A549 (cell line): ENCODE results near the gene PLEKHA8. TPM values are rescaled to one million over a fixed set of nuclear protein-coding genes. Genes with fewer than 3 reads are reported as not detected.

Experiments used
- ATAC-seq, 2 experiments: fragments of 200-7000 bp in 1 of 2; fragments of >200 bp in 1 of 2; cut with Nextera tagmentation in 1 of 2; cut with Tn5 transposase in 1 of 2; 3 replicates each; pipeline versions ENCODE4 v1.8.0 to v1.9.1; 2018 to 2020; ENCODE audit warnings: mild to moderate bottlenecking in 1 of 2, moderate library complexity in 1 of 2
- CTCF ChIA-PET: fragments of 300-600 bp; sonication (Branson Sonifier 250); formaldehyde crosslinking; extraction: SDS; loops from one replicate; lab custom pipeline; 2021; ENCODE audit warnings: antibody characterized with exemption, inconsistent platforms; lab: Yijun Ruan, JAX
- POLR2A ChIA-PET: fragments of 350-600 bp; formaldehyde crosslinking; extraction: SDS; loops from one replicate; lab custom pipeline; 2021; ENCODE audit warnings: antibody characterized with exemption, inconsistent platforms; lab: Yijun Ruan, JAX
- DNase-seq, 2 experiments: peaks; one replicate each; pipeline versions ENCODE4 v3.0.0 to v3.0.0-alpha.2; 2011 to 2016; ENCODE audit warnings: low read depth in 1 of 2, low spot score in 1 of 2
- FAIRE-seq: peaks from 2 replicates; lab custom pipeline; 2011; peaks lifted over from hg19 to GRCh38; lab: Jason Lieb, UNC
- H3K27ac ChIP-seq, 2 experiments: fragments of >200 bp; sonication (Bioruptor Twin); formaldehyde crosslinking; 3 replicates each; pipeline ENCODE4 v1.5.1; 2016 to 2017
- H3K4me1 ChIP-seq: fragments of >200 bp; sonication (Bioruptor Twin); formaldehyde crosslinking; 3 replicates; pipeline ENCODE4 v1.6.1; 2016
- H3K4me2 ChIP-seq: fragments of >200 bp; sonication (Bioruptor Twin); formaldehyde crosslinking; 3 replicates; pipeline ENCODE4 v1.6.1; 2016
- H3K4me3 ChIP-seq: fragments of >200 bp; sonication (Bioruptor Twin); formaldehyde crosslinking; 3 replicates; pipeline ENCODE4 v1.5.1; 2016
- H3K9me3 ChIP-seq: fragments of >200 bp; sonication (Bioruptor Twin); formaldehyde crosslinking; 3 replicates; pipeline ENCODE4 v1.6.1; 2016
- CBX8 ChIP-seq: fragments of 200-600 bp; sonication (generic); IDR thresholded peaks from 2 replicates; pipeline ENCODE4 v1.6.1; 2016
- CEBPB ChIP-seq, 2 experiments: fragments of >200 bp in 1 of 2; sonication (Bioruptor Twin) in 1 of 2; formaldehyde crosslinking in 1 of 2; IDR thresholded peaks; 2 replicates each; pipeline ENCODE4 v1.6.1; 2012 to 2016
- CHD4 ChIP-seq: fragments of 200-600 bp; sonication (generic); IDR thresholded peaks from 2 replicates; pipeline ENCODE4 v1.6.1; 2016; ENCODE audit warnings: antibody characterized with exemption, mild to moderate bottlenecking, borderline replicate concordance
- EHF ChIP-seq: fragments of 250-450 bp; sonication (Bioruptor Pico); IDR thresholded peaks from 2 replicates; pipeline ENCODE4 v1.5.0; 2020; ENCODE audit warnings: mild to moderate bottlenecking
- FOSB ChIP-seq: fragments of 250-450 bp; sonication (Bioruptor Pico); IDR thresholded peaks from 2 replicates; pipeline ENCODE4 v1.5.0; 2020; ENCODE audit warnings: mild to moderate bottlenecking, moderate library complexity
- FOSL2 ChIP-seq, 2 experiments: fragments of 450-650 bp in 1 of 2; fragments of >200 bp in 1 of 2; sonication (Bioruptor Twin) in 1 of 2; formaldehyde crosslinking; IDR thresholded peaks; 2 replicates each; pipeline versions ENCODE4 v1.5.0 to v1.6.1; 2016 to 2020; ENCODE audit warnings: mild to moderate bottlenecking in 1 of 2, moderate library complexity in 1 of 2
- HEYL ChIP-seq: fragments of 250-450 bp; sonication (Bioruptor Pico); IDR thresholded peaks from 2 replicates; pipeline ENCODE4 v1.8.0; 2021; ENCODE audit warnings: mild to moderate bottlenecking, moderate library complexity
- JUN ChIP-seq, 2 experiments: fragments of >200 bp; sonication (Bioruptor Twin); formaldehyde crosslinking; IDR thresholded peaks; 2 replicates in 1 of 2; 3 replicates in 1 of 2; pipeline ENCODE4 v1.6.1; 2016 to 2017
- MAZ ChIP-seq: fragments of 150-350 bp; IDR thresholded peaks from 2 replicates; pipeline ENCODE4 v1.6.1; 2014; ENCODE audit warnings: antibody characterized with exemption, low read depth, low read length, borderline replicate concordance
- PHF8 ChIP-seq: fragments of 200-600 bp; sonication (generic); IDR thresholded peaks from 2 replicates; pipeline ENCODE4 v1.6.1; 2016; ENCODE audit warnings: low read depth, mild to moderate bottlenecking, antibody characterized with exemption, moderate library complexity, borderline replicate concordance
- POLR2A ChIP-seq: IDR thresholded peaks from 2 replicates; pipeline ENCODE4 v1.6.1; 2012; ENCODE audit warnings: mild to moderate bottlenecking, low read length
- RAD21 ChIP-seq, 2 experiments: fragments of >200 bp in 1 of 2; sonication (Bioruptor Twin) in 1 of 2; formaldehyde crosslinking in 1 of 2; IDR thresholded peaks in 1 of 2; conservative IDR thresholded peaks in 1 of 2; 2 replicates in 1 of 2; 3 replicates in 1 of 2; pipeline ENCODE4 v1.6.1; 2012 to 2018; ENCODE audit warnings: inconsistent platforms in 1 of 2
- RARB ChIP-seq: fragments of 250-450 bp; sonication (Bioruptor Pico); IDR thresholded peaks from 2 replicates; pipeline ENCODE4 v1.8.0; 2021; ENCODE audit warnings: mild to moderate bottlenecking, moderate library complexity
- SREBF2 ChIP-seq: fragments of 450-650 bp; IDR thresholded peaks from 2 replicates; pipeline ENCODE4 v1.6.1; 2014; ENCODE audit warnings: mild to moderate bottlenecking, moderate library complexity
- WGBS: methylation state at CpG from one replicate; pipeline ENCODE4 v1.1.6; 2017; ENCODE audit errors: missing lambda C conversion rate; 5-methylcytosine and 5-hydroxymethylcytosine counted together
- polyA plus RNA-seq, 4 experiments: library from polyadenylated mRNA; depleted of rRNA in 3 of 4; stranded (reverse); fragments of >200 nt; fragmentation: RNase III in 1 of 4; extraction: RNeasy Plus Mini Kit Qiagen cat#74134 plus additional on column Dnase treatment in 1 of 4; gene quantifications; 2 replicates in 3 of 4; 3 replicates in 1 of 4; pipeline ENCODE4 v1.2.3, GENCODE V29; 2011 to 2017
- TF ChIP-seq, protein P1 (sequence below): fragments of >200 bp; sonication (Bioruptor Twin); formaldehyde crosslinking; IDR thresholded peaks from 3 replicates; pipeline ENCODE4 v1.6.1; 2016
- TF ChIP-seq, protein P2 (sequence below): fragments of 250-450 bp; sonication (Bioruptor Pico); IDR thresholded peaks from 2 replicates; pipeline ENCODE4 v1.5.0; 2021; ENCODE audit warnings: mild to moderate bottlenecking, moderate library complexity, borderline replicate concordance
- TF ChIP-seq, protein P3 (sequence below): IDR thresholded peaks from 2 replicates; pipeline ENCODE4 v1.6.1; 2012
- TF ChIP-seq, protein P4 (sequence below): fragments of 200-600 bp; sonication (generic); IDR thresholded peaks from 2 replicates; pipeline ENCODE4 v1.6.1; 2016; ENCODE audit warnings: antibody characterized with exemption, mild to moderate bottlenecking, moderate library complexity

Gene PLEKHA8
- polyA plus RNA-seq, 2 of the 4 experiments (the other 2 are of a cell fraction), result 5.9 to 10.9 TPM

DNA sequence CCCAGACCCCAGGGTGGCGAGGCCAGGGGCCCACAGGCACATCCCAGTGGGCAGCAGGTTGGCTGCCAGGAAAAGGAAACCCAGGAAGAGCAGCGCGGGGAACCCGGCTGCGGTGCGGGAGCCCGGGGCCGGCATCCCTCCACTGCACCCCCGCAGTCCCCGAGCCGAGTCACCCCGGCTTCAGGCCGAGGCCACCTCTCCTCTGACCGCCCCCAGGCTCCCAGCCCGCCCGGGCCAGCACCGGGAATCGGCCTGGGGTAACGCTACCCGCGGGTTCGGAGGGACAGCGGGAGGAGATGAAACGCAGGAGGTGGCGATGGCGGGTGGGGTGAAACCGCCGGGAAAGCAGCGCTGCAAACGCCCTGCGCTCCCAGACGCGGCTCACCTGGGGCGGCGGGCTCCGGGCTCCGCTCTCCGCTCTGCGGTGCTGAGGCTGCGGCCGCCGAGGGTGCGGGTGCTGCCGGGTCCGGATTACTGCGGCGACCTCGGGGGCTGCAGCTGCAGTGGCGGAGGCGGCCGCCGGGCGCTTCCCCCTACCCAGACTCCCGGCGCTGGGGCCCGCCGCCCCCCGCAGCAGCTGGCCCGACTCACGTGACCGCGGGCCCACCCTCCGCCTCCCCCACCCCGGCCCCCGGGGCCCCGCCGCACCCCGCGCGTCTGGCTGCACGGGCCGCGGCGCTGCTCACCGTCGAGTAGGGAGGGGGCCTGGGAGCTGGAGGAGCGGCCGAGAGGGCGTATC, 38.8 kb upstream of the PLEKHA8 start, which contains the start of gene SCRN1:
Gene SCRN1, minus strand, starts transcription at position 545 of the 739 bp plus-strand sequence. CDS start 20,734 bp downstream, outside the sequence.
- peak within 1 kb of the TSS; percentile 92 to 97 for H3K27ac ChIP-seq
- H3K4me3 ChIP-seq, result peak within 1 kb of the TSS; percentile 92
- DNase-seq (peak; percentile 51 to 57), ATAC-seq (peak; percentile 67 to 72), FAIRE-seq (no peak)
- peak within 1 kb of the TSS; percentile 94 for H3K4me2 ChIP-seq
- peaks cover 14% of the 10 kb centered on the region for H3K4me1 ChIP-seq
- ChIA-PET CTCF (no interaction called here), POLR2A (interaction anchor here (1.3 kb wide), 1 partner anchor 37 kb away, joined by 4 read pairs; the partner anchor contains the start of gene FKBP14)
- 1% methylated on average over 23 of the region's 79 CpGs for WGBS
- H3K9me3 ChIP-seq, result peaks cover 12% of the 10 kb centered on the region
- no peak for TF ChIP-seq CEBPB (IDR thresholded peaks at IDR 0.05)
- TF ChIP-seq PHF8, result peak; percentile 35
- TF ChIP-seq POLR2A, result peak; percentile 41; the same call in 1 of the 2 replicates
- peak in 1 of 2 experiments; percentile 81; a peak in 3 of 5 replicates for TF ChIP-seq JUN (IDR thresholded peaks at IDR 0.05)
- TF ChIP-seq RARB (CRISPR knock-in tag), result no peak
- TF ChIP-seq RAD21 (conservative IDR thresholded peaks at IDR 0.05 in 1 of 2, IDR thresholded peaks at IDR 0.05 in 1 of 2), result peak in 1 of 2 experiments; percentile 20; a peak in 1 of 5 replicates
- TF ChIP-seq MAZ, result no peak
- TF ChIP-seq, protein P1, sequence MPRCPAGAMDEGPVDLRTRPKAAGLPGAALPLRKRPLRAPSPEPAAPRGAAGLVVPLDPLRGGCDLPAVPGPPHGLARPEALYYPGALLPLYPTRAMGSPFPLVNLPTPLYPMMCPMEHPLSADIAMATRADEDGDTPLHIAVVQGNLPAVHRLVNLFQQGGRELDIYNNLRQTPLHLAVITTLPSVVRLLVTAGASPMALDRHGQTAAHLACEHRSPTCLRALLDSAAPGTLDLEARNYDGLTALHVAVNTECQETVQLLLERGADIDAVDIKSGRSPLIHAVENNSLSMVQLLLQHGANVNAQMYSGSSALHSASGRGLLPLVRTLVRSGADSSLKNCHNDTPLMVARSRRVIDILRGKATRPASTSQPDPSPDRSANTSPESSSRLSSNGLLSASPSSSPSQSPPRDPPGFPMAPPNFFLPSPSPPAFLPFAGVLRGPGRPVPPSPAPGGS, result 0 out of 3 replicates have a peak, but pooled peaks have one; percentile 56
- TF ChIP-seq, protein P2, sequence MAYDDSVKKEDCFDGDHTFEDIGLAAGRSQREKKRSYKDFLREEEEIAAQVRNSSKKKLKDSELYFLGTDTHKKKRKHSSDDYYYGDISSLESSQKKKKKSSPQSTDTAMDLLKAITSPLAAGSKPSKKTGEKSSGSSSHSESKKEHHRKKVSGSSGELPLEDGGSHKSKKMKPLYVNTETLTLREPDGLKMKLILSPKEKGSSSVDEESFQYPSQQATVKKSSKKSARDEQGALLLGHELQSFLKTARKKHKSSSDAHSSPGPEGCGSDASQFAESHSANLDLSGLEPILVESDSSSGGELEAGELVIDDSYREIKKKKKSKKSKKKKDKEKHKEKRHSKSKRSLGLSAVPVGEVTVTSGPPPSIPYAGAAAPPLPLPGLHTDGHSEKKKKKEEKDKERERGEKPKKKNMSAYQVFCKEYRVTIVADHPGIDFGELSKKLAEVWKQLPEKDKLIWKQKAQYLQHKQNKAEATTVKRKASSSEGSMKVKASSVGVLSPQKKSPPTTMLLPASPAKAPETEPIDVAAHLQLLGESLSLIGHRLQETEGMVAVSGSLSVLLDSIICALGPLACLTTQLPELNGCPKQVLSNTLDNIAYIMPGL (CRISPR knock-in tag), result no peak
- TF ChIP-seq, protein P3, sequence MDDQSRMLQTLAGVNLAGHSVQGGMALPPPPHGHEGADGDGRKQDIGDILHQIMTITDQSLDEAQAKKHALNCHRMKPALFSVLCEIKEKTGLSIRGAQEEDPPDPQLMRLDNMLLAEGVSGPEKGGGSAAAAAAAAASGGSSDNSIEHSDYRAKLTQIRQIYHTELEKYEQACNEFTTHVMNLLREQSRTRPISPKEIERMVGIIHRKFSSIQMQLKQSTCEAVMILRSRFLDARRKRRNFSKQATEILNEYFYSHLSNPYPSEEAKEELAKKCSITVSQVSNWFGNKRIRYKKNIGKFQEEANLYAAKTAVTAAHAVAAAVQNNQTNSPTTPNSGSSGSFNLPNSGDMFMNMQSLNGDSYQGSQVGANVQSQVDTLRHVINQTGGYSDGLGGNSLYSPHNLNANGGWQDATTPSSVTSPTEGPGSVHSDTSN, result 0 out of 2 replicates have a peak, but pooled peaks have one; percentile 46

DNA sequence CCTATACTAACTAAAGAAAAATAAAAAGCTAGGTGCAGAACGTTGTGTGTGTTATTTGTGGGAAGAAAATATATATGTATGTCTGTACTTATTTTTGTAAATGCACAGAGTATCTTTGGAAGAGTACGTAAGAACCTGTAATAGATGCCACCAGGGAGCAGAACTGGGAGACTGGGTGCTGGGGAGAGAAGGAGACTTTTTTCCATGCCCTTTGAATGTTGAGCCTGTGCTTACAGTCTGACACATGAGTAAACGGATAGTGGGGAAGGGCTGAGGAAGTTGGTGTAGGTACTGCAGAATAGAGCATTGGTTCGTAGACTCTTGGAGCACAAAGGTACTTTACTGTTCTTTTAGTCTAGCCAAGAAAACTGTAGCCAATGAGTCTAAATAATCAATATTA, 37.3 kb upstream of the PLEKHA8 start:
- peaks cover 14% of the 10 kb centered on the region for H3K4me1 ChIP-seq
- peaks cover 19% of the 10 kb centered on the region for H3K9me3 ChIP-seq
- H3K4me2 ChIP-seq, result no peak overlapping the region
- POLR2A ChIA-PET, result interaction anchor here (1.3 kb wide), 1 partner anchor 36 kb away, joined by 4 read pairs; the partner anchor contains the start of gene FKBP14
- no peak overlapping the region for H3K27ac ChIP-seq
- ATAC-seq (no peak), FAIRE-seq (no peak), DNase-seq (no peak)
- H3K4me3 ChIP-seq, result no peak overlapping the region
- TF ChIP-seq EHF (CRISPR knock-in tag), result no peak
- no peak for TF ChIP-seq FOSL2 (IDR thresholded peaks at IDR 0.05)
- TF ChIP-seq FOSL2 (CRISPR knock-in tag; IDR thresholded peaks at IDR 0.05), result no peak
- TF ChIP-seq HEYL, result no peak
- TF ChIP-seq FOSB, result no peak
- TF ChIP-seq CHD4, result no peak
- TF ChIP-seq CBX8, result no peak
- TF ChIP-seq CEBPB (IDR thresholded peaks at IDR 0.05), result no peak
- TF ChIP-seq, protein P4, sequence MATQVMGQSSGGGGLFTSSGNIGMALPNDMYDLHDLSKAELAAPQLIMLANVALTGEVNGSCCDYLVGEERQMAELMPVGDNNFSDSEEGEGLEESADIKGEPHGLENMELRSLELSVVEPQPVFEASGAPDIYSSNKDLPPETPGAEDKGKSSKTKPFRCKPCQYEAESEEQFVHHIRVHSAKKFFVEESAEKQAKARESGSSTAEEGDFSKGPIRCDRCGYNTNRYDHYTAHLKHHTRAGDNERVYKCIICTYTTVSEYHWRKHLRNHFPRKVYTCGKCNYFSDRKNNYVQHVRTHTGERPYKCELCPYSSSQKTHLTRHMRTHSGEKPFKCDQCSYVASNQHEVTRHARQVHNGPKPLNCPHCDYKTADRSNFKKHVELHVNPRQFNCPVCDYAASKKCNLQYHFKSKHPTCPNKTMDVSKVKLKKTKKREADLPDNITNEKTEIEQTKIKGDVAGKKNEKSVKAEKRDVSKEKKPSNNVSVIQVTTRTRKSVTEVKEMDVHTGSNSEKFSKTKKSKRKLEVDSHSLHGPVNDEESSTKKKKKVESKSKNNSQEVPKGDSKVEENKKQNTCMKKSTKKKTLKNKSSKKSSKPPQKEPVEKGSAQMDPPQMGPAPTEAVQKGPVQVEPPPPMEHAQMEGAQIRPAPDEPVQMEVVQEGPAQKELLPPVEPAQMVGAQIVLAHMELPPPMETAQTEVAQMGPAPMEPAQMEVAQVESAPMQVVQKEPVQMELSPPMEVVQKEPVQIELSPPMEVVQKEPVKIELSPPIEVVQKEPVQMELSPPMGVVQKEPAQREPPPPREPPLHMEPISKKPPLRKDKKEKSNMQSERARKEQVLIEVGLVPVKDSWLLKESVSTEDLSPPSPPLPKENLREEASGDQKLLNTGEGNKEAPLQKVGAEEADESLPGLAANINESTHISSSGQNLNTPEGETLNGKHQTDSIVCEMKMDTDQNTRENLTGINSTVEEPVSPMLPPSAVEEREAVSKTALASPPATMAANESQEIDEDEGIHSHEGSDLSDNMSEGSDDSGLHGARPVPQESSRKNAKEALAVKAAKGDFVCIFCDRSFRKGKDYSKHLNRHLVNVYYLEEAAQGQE, result no peak
- TF ChIP-seq SREBF2, result no peak
- WGBS, result 84% methylated on average over 4 of the region's 4 CpGs
- CTCF ChIA-PET, result interaction anchor here (0.7 kb wide), 1 partner anchor 40 kb away, joined by 3 read pairs; no protein-coding TSS in a partner anchor
